HCT116 (cell line): Measurements from ENCODE around the gene ABL2. TPM values are rescaled to one million over a fixed set of nuclear protein-coding genes. Genes with fewer than 3 reads are reported as not detected.

ENCODE experiments used
- ATAC-seq: fragments of 200-7000 bp; cut with Tn5 transposase; 2 replicates; pipeline ENCODE4 v1.9.1; 2020; ENCODE audit warnings: mild to moderate bottlenecking, moderate library complexity
- BruUV-seq: library from RNA; stranded (reverse); fragments of 400-500 nt; replicated peaks from 2 replicates; lab custom pipeline; 2021; lab: Mats Ljungman, UMichigan
- CTCF ChIA-PET: fragments of 300-600 bp; sonication (Branson Sonifier 250); formaldehyde crosslinking; loops from one replicate; lab custom pipeline; 2021; ENCODE audit warnings: antibody characterized with exemption; lab: Charles Lee
- POLR2A ChIA-PET: fragments of 300-600, 350-600 bp; sonication (Branson Sonifier 250); formaldehyde crosslinking; loops from one replicate; lab custom pipeline; 2021; ENCODE audit warnings: antibody characterized with exemption; lab: Charles Lee
- RAD21 ChIA-PET, 2 experiments: fragments of 300-600 bp; sonication (Branson Sonifier 250); formaldehyde crosslinking; loops; one replicate each; lab custom pipeline; 2023; ENCODE audit warnings: low total read pairs in 2 of 2; ENCODE audit not compliant: uncharacterized antibody in 2 of 2, unreplicated experiment in 2 of 2, low non-redundant PET in 1 of 2; lab: Charles Lee
- DNase-seq: peaks from one replicate; pipeline ENCODE4 v3.0.0-alpha.2; 2010; ENCODE audit warnings: low read depth, low spot score
- H2AFZ ChIP-seq: fragments of 200-600 bp; shearing (Covaris generic), sonication (generic); 2 replicates; pipeline ENCODE4 v1.6.1; 2017; ENCODE audit warnings: low read depth, mixed run types, mixed read lengths, antibody characterized with exemption, low read length; ENCODE audit not compliant: poor library complexity, severe bottlenecking
- H3K27ac ChIP-seq: 2 replicates; pipeline ENCODE4 v1.5.1; 2012; ENCODE audit warnings: low read depth, low read length
- H3K27me3 ChIP-seq: fragments of 200-600 bp; sonication (generic); 2 replicates; pipeline ENCODE4 v1.6.1; 2016; ENCODE audit warnings: mixed run types, low read length, mixed read lengths; ENCODE audit not compliant: insufficient read depth
- H3K36me3 ChIP-seq, 2 experiments: fragments of 200-500 bp in 1 of 2; fragments of 200-600 bp in 1 of 2; sonication (Bioruptor generic) in 1 of 2; sonication (generic) in 1 of 2; 2 replicates each; pipeline versions ENCODE4 v1.5.1 to v1.6.1; 2014 to 2016; ENCODE audit warnings: low read length in 2 of 2, inconsistent platforms in 1 of 2, mixed read lengths in 1 of 2, mixed run types in 1 of 2; ENCODE audit not compliant: insufficient read depth in 2 of 2, control insufficient read depth in 1 of 2
- H3K4me1 ChIP-seq, 2 experiments: fragments of 200-600 bp in 1 of 2; sonication (generic) in 1 of 2; 2 replicates each; pipeline versions ENCODE4 v1.5.1 to v1.6.1; 2012 to 2017; ENCODE audit warnings: low read length in 2 of 2, inconsistent platforms in 1 of 2, mild to moderate bottlenecking in 1 of 2, mixed read lengths in 1 of 2, mixed run types in 1 of 2, moderate library complexity in 1 of 2; ENCODE audit not compliant: insufficient read depth in 2 of 2, control insufficient read depth in 1 of 2
- H3K4me2 ChIP-seq: fragments of 200-600 bp; sonication (generic); 2 replicates; pipeline ENCODE4 v1.6.1; 2017; ENCODE audit warnings: mixed run types, low read length, mixed read lengths
- H3K4me3 ChIP-seq, 2 experiments: fragments of 200-600 bp in 1 of 2; sonication (generic) in 1 of 2; replicated peaks in 1 of 2; 2 replicates each; pipeline ENCODE4 v1.5.1; 2011 to 2016; ENCODE audit warnings: low read length in 2 of 2, control low read depth in 1 of 2, low read depth in 1 of 2, mild to moderate bottlenecking in 1 of 2, mixed read lengths in 1 of 2, mixed run types in 1 of 2
- H3K79me2 ChIP-seq: fragments of 200-600 bp; sonication (generic); 2 replicates; pipeline ENCODE4 v1.6.1; 2017; ENCODE audit warnings: mild to moderate bottlenecking, mixed run types, low read length, moderate library complexity, mixed read lengths; ENCODE audit not compliant: insufficient read depth
- H3K9ac ChIP-seq: fragments of 200-600 bp; sonication (generic); 2 replicates; pipeline ENCODE4 v1.6.1; 2016; ENCODE audit warnings: low read length, mixed read lengths
- H3K9me2 ChIP-seq: fragments of 200-600 bp; sonication (generic), shearing (Covaris generic); 2 replicates; pipeline ENCODE4 v1.6.1; 2017; ENCODE audit warnings: mixed run types, mild to moderate bottlenecking, moderate library complexity; ENCODE audit not compliant: insufficient read depth
- H3K9me3 ChIP-seq, 2 experiments: fragments of 200-500 bp in 1 of 2; fragments of 200-600 bp in 1 of 2; sonication (Bioruptor generic) in 1 of 2; sonication (generic) in 1 of 2; 2 replicates each; pipeline ENCODE4 v1.6.1; 2014 to 2017; ENCODE audit warnings: low read length in 2 of 2, mixed read lengths in 2 of 2, inconsistent platforms in 1 of 2, low read depth in 1 of 2, mild to moderate bottlenecking in 1 of 2, mixed run types in 1 of 2, moderate library complexity in 1 of 2; ENCODE audit not compliant: control insufficient read depth in 1 of 2, insufficient read depth in 1 of 2
- H4K20me1 ChIP-seq: fragments of 200-600 bp; sonication (generic), shearing (Covaris generic); 2 replicates; pipeline ENCODE4 v1.6.1; 2017; ENCODE audit warnings: mixed run types, mild to moderate bottlenecking, moderate library complexity; ENCODE audit not compliant: insufficient read depth
- ATF3 ChIP-seq: IDR thresholded peaks from 2 replicates; pipeline ENCODE4 v1.6.1; 2012
- CEBPB ChIP-seq: IDR thresholded peaks from 2 replicates; pipeline ENCODE4 v1.6.1; 2012; ENCODE audit warnings: low read depth
- ELF1 ChIP-seq: IDR thresholded peaks from 2 replicates; pipeline ENCODE4 v1.6.1; 2012; ENCODE audit warnings: low read depth, borderline replicate concordance
- EZH2 ChIP-seq: fragments of 200-600 bp; sonication (generic); IDR thresholded peaks from 2 replicates; pipeline ENCODE4 v1.6.1; 2017; ENCODE audit warnings: antibody characterized with exemption, mixed run types
- FOSL1 ChIP-seq: IDR thresholded peaks from 2 replicates; pipeline ENCODE4 v1.6.1; 2012; ENCODE audit warnings: low read depth
- JUND ChIP-seq: IDR thresholded peaks from 2 replicates; pipeline ENCODE4 v1.6.1; 2012
- RAD21 ChIP-seq: IDR thresholded peaks from 2 replicates; pipeline ENCODE4 v1.6.1; 2012; ENCODE audit warnings: low read depth, mild to moderate bottlenecking
- SIN3A ChIP-seq: IDR thresholded peaks from 2 replicates; pipeline ENCODE4 v1.6.1; 2012; ENCODE audit warnings: low read depth
- SRF ChIP-seq: IDR thresholded peaks from 2 replicates; pipeline ENCODE4 v1.6.1; 2012; ENCODE audit warnings: low read depth
- ZBTB33 ChIP-seq: IDR thresholded peaks from 2 replicates; pipeline ENCODE4 v1.6.1; 2011; ENCODE audit warnings: mild to moderate bottlenecking, low read length, moderate library complexity; ENCODE audit not compliant: insufficient replicate concordance; ENCODE audit errors: extremely low read depth
- ZFX ChIP-seq: fragments of 450-650 bp; IDR thresholded peaks from 2 replicates; pipeline ENCODE4 v1.6.1; 2017
- ZNF274 ChIP-seq: fragments of 200-500 bp; sonication (Bioruptor generic); IDR thresholded peaks from 2 replicates; pipeline ENCODE4 v1.6.1; 2014; ENCODE audit warnings: mild to moderate bottlenecking, low read depth, low read length, inconsistent platforms
- intact Hi-C: fragments of 100-400 bp; cut with micrococcal nuclease; formaldehyde crosslinking; loops from 2 replicates; pipeline ENCODE4 v1.10.0; 2022
- total RNA-seq: library from RNA; stranded (reverse); gene quantifications from one replicate; pipeline ENCODE4 v1.2.1, GENCODE V29; 2021; ENCODE audit not compliant: unreplicated experiment
- TF ChIP-seq, protein P1 (sequence below): IDR thresholded peaks from 2 replicates; pipeline ENCODE4 v1.6.1; 2012; ENCODE audit warnings: low read depth

The ABL2 gene
- total RNA-seq, 1 experiment from 2014 or later, result 22.9 TPM

DNA sequence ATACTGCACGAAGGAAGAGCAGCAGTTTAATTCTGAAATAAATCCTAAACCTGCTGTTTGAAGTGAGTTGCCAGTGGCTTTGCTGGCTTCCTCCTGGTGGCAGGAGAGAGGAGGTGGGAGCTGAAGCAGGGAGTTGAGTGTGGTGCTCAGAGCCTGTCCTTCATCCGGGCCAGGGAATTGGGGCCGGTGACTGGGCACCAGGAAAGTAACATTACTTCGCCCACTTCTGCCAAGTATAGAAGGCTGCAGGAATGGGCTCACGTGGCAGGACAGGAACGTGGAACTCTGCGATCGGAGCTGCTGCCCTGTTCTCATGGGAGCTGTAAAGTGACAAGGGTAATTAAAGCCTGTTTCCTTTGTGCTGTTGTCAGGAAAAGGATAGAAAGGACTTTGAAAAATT lies 139.0 kb downstream of the ABL2 start:
- no peaks in the 10 kb centered on the region for H3K79me2 ChIP-seq
- no peak for TF ChIP-seq EZH2
- TF ChIP-seq ATF3, result no peak
- TF ChIP-seq SRF, result no peak
- no peak for TF ChIP-seq ZBTB33
- TF ChIP-seq ZNF274, result no peak
- TF ChIP-seq FOSL1, result no peak
- no peak for TF ChIP-seq SIN3A
- no peak for TF ChIP-seq ZFX
- TF ChIP-seq JUND, result no peak
- TF ChIP-seq CEBPB, result no peak
- TF ChIP-seq, protein P1, sequence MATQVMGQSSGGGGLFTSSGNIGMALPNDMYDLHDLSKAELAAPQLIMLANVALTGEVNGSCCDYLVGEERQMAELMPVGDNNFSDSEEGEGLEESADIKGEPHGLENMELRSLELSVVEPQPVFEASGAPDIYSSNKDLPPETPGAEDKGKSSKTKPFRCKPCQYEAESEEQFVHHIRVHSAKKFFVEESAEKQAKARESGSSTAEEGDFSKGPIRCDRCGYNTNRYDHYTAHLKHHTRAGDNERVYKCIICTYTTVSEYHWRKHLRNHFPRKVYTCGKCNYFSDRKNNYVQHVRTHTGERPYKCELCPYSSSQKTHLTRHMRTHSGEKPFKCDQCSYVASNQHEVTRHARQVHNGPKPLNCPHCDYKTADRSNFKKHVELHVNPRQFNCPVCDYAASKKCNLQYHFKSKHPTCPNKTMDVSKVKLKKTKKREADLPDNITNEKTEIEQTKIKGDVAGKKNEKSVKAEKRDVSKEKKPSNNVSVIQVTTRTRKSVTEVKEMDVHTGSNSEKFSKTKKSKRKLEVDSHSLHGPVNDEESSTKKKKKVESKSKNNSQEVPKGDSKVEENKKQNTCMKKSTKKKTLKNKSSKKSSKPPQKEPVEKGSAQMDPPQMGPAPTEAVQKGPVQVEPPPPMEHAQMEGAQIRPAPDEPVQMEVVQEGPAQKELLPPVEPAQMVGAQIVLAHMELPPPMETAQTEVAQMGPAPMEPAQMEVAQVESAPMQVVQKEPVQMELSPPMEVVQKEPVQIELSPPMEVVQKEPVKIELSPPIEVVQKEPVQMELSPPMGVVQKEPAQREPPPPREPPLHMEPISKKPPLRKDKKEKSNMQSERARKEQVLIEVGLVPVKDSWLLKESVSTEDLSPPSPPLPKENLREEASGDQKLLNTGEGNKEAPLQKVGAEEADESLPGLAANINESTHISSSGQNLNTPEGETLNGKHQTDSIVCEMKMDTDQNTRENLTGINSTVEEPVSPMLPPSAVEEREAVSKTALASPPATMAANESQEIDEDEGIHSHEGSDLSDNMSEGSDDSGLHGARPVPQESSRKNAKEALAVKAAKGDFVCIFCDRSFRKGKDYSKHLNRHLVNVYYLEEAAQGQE, result no peak
- no peak for TF ChIP-seq ELF1
- TF ChIP-seq RAD21, result no peak
- no peak overlapping the region for H3K9ac ChIP-seq
- H3K9me3 ChIP-seq, result no peaks in the 10 kb centered on the region
- no TSS peak for BruUV-seq
- CTCF ChIA-PET, result interaction anchor here (0.7 kb wide), 1 partner anchor 15 kb away, joined by 3 read pairs; no protein-coding TSS in a partner anchor
- H4K20me1 ChIP-seq, result no peaks in the 10 kb centered on the region
- intact Hi-C loops, result no loop called here
- H2AFZ ChIP-seq, result no peak overlapping the region
- POLR2A ChIA-PET, result no interaction called here
- H3K4me3 ChIP-seq, result no peak overlapping the region
- no peaks in the 10 kb centered on the region for H3K4me1 ChIP-seq
- H3K27me3 ChIP-seq, result no peaks in the 10 kb centered on the region
- H3K27ac ChIP-seq, result no peak overlapping the region
- RAD21 ChIA-PET, result no interaction called here
- H3K9me2 ChIP-seq, result no peaks in the 10 kb centered on the region
- no peak overlapping the region for H3K4me2 ChIP-seq
- peaks cover 4 to 33% of the 10 kb centered on the region in 2 experiments; a peak in 2 of 4 replicates for H3K36me3 ChIP-seq
- DNase-seq (no peak), ATAC-seq (no peak)
